Measurements from ENCODE around the gene EGFR.

The EGFR gene

DNA sequence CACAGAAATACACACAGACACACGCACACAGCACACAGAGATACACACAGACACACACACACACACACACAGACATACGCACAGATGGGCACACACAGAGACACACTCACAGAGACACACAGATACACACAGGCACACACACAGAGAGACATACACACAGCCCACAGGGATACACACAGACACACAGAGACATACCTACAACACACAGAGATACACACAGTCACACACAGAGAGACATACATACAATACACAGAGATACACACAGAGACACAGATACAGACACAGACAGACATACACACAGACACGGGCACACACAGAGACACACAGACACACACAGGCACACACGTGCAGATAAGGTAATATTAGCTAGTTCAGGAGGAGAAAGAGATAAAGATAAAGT is 76.9 kb downstream of the EGFR start:
- TF ChIP-seq SIN3A (IDR thresholded peaks at IDR 0.05; ENCODE audit: borderline replicate concordance, insufficient read depth, low read length) (no peak), FOXP2 (optimal IDR thresholded peaks at IDR 0.05; ENCODE audit: borderline replicate concordance, extremely low read depth, extremely low read length, insufficient read depth) (no peak), TAF1 (IDR thresholded peaks at IDR 0.05; ENCODE audit: borderline replicate concordance, insufficient read depth, low read length) (no peak), POLR2AphosphoS5 (IDR thresholded peaks at IDR 0.05; ENCODE audit: low read depth, low read length) (no peak)
- TF ChIP-seq, protein P1, sequence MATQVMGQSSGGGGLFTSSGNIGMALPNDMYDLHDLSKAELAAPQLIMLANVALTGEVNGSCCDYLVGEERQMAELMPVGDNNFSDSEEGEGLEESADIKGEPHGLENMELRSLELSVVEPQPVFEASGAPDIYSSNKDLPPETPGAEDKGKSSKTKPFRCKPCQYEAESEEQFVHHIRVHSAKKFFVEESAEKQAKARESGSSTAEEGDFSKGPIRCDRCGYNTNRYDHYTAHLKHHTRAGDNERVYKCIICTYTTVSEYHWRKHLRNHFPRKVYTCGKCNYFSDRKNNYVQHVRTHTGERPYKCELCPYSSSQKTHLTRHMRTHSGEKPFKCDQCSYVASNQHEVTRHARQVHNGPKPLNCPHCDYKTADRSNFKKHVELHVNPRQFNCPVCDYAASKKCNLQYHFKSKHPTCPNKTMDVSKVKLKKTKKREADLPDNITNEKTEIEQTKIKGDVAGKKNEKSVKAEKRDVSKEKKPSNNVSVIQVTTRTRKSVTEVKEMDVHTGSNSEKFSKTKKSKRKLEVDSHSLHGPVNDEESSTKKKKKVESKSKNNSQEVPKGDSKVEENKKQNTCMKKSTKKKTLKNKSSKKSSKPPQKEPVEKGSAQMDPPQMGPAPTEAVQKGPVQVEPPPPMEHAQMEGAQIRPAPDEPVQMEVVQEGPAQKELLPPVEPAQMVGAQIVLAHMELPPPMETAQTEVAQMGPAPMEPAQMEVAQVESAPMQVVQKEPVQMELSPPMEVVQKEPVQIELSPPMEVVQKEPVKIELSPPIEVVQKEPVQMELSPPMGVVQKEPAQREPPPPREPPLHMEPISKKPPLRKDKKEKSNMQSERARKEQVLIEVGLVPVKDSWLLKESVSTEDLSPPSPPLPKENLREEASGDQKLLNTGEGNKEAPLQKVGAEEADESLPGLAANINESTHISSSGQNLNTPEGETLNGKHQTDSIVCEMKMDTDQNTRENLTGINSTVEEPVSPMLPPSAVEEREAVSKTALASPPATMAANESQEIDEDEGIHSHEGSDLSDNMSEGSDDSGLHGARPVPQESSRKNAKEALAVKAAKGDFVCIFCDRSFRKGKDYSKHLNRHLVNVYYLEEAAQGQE (IDR thresholded peaks at IDR 0.05; ENCODE audit: insufficient read depth in 1 of 2, low read depth in 2 of 2, low read length in 2 of 2): no peak

DNA sequence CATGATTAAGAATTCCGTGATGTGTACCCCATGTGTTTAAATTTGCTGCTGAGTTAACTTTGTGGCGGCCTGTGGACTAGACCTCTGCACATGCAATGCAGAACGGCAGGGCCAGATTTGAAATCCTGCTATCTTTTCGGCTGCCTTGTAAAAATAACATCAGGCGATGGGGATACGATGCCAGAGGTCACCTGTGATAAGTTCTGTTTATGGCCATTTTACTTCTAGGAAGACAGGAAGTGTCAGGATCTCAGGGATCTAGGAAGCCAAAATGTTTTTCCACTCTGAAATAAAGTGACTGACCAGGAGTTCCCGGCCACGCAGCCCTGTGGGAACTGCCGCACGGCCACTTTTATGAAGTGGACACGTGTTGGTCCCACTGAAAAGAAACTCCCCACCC is 77.5 kb downstream of the EGFR start:
- no peak for TF ChIP-seq TAF1 (IDR thresholded peaks at IDR 0.05; ENCODE audit: borderline replicate concordance, insufficient read depth, low read length)
- TF ChIP-seq, protein P1 (IDR thresholded peaks at IDR 0.05; ENCODE audit: insufficient read depth in 1 of 2, low read depth in 2 of 2, low read length in 2 of 2): no peak
- no peak for TF ChIP-seq SIN3A (IDR thresholded peaks at IDR 0.05; ENCODE audit: borderline replicate concordance, insufficient read depth, low read length)
- TF ChIP-seq POLR2AphosphoS5 (IDR thresholded peaks at IDR 0.05; ENCODE audit: low read depth, low read length): no peak
- TF ChIP-seq FOXP2 (optimal IDR thresholded peaks at IDR 0.05; ENCODE audit: borderline replicate concordance, extremely low read depth, extremely low read length, insufficient read depth): no peak

DNA sequence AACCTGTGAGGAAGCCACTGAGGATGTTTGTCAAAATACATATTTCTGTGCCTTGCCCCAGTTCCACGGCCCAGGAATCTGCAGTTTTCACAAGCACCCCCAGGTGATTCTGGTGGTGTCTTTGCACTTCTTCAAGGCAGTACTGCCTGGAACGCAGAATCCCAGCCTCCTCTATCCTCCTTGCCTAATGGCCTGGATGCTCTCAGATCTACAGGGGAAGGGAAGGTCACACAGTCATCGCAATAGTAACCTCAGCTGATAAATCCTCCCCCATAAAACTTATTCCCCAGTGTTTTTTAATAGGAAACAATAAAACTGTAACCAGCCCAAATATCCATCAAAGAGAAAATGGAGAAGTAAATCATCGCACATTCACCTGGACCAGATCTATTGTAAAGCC is 78.3 kb downstream of the EGFR start:
- TF ChIP-seq SIN3A (IDR thresholded peaks at IDR 0.05; ENCODE audit: borderline replicate concordance, insufficient read depth, low read length): no peak
- no peak for TF ChIP-seq FOXP2 (optimal IDR thresholded peaks at IDR 0.05; ENCODE audit: borderline replicate concordance, extremely low read depth, extremely low read length, insufficient read depth)
- TF ChIP-seq POLR2AphosphoS5 (IDR thresholded peaks at IDR 0.05; ENCODE audit: low read depth, low read length): no peak
- TF ChIP-seq TAF1 (IDR thresholded peaks at IDR 0.05; ENCODE audit: borderline replicate concordance, insufficient read depth, low read length): no peak
- TF ChIP-seq, protein P1 (IDR thresholded peaks at IDR 0.05; ENCODE audit: insufficient read depth in 1 of 2, low read depth in 2 of 2, low read length in 2 of 2): no peak

DNA sequence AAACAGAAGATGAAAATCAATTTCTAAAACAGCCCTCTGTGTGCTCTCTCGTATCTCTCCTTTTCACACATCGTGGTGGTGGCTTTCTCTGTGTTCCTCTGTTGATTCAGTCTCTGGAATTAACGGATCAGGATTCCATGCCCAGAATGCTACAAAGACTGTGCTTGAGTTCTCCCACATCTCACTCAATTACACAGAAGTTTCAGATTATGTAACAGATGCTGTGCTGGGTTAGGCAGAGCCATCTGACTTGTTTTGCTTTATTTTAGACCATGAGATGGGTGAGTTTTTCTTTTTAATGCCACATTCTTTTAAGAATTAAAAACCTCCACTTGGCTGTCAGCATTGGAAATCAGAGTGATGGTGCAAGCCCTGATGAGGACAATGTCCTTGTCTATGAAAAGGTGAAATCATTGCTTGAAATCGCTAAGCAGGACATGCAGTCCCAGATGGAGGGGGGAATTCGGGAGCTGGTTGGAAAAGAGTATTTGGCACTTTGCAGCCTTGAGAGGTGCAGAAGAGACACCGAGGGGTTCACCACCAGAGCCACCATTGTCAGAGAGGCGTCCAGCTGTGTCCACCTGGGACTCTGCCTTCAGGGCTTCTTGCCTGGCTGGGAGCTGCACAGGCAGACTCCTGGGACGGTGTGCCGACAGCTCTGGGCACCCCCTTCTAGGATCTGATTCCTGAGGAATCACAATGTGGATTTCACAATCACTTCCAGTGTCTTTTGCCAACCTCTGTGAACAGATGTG is 80.4 kb downstream of the EGFR start:
- TF ChIP-seq FOXP2 (optimal IDR thresholded peaks at IDR 0.05; ENCODE audit: borderline replicate concordance, extremely low read depth, extremely low read length, insufficient read depth): no peak
- no peak for TF ChIP-seq SIN3A (IDR thresholded peaks at IDR 0.05; ENCODE audit: borderline replicate concordance, insufficient read depth, low read length)
- TF ChIP-seq, protein P1 (IDR thresholded peaks at IDR 0.05; ENCODE audit: insufficient read depth in 1 of 2, low read depth in 2 of 2, low read length in 2 of 2): no peak
- no peak for TF ChIP-seq TAF1 (IDR thresholded peaks at IDR 0.05; ENCODE audit: borderline replicate concordance, insufficient read depth, low read length)
- TF ChIP-seq POLR2AphosphoS5 (IDR thresholded peaks at IDR 0.05; ENCODE audit: low read depth, low read length): no peak

Measured in PFSK-1 (cell line).